BJ (cell line): ENCODE data around the gene SOST. TPM values are rescaled to one million over a fixed set of nuclear protein-coding genes. Genes with fewer than 3 reads are reported as not detected.
A peak's percentile ranks its signal among the peaks of the same experiment; 100 is the strongest.

Source experiments
- CTCF ChIA-PET: fragments of 350-600 bp; formaldehyde crosslinking; extraction: SDS; loops from one replicate; lab custom pipeline; 2021; ENCODE audit warnings: antibody characterized with exemption, inconsistent platforms; lab: Yijun Ruan, JAX
- POLR2A ChIA-PET: fragments of 300-600 bp; sonication (Branson Sonifier 250); formaldehyde crosslinking; extraction: SDS; loops from one replicate; lab custom pipeline; 2021; ENCODE audit warnings: antibody characterized with exemption; lab: Charles Lee
- DNase-seq: peaks from one replicate; pipeline ENCODE4 v3.0.0-alpha.2; 2011; ENCODE audit warnings: low read depth
- H3K27me3 ChIP-seq: 2 replicates; pipeline ENCODE4 v1.6.0; 2011; ENCODE audit warnings: low read length; ENCODE audit not compliant: control insufficient read depth, insufficient read depth
- H3K36me3 ChIP-seq: 2 replicates; pipeline ENCODE4 v1.5.1; 2011; ENCODE audit warnings: low read length; ENCODE audit not compliant: control insufficient read depth, insufficient read depth
- H3K4me3 ChIP-seq: 2 replicates; pipeline ENCODE4 v1.5.1; 2011; ENCODE audit warnings: low read depth, mild to moderate bottlenecking, control low read depth, low read length
- CTCF ChIP-seq: IDR thresholded peaks from 2 replicates; pipeline ENCODE4 v1.5.1; 2011; ENCODE audit warnings: low read depth, mild to moderate bottlenecking, control low read depth, inconsistent platforms, low read length, moderate library complexity; ENCODE audit not compliant: insufficient read depth
- polyA plus RNA-seq: library from polyadenylated mRNA; depleted of rRNA; stranded (reverse); fragments of >200 nt; gene quantifications from 2 replicates; pipeline ENCODE4 v1.2.3, GENCODE V29; 2011

The SOST gene
- polyA plus RNA-seq, 1 experiment = not detected

- H3K36me3 ChIP-seq = peaks cover 12% of the 10 kb centered on the region
- no peak for DNase-seq
- ChIA-PET POLR2A (no interaction called here), CTCF (interaction anchor here (0.6 to 19.9 kb wide), 15 partner anchors 8 to 653 kb away, joined by 3 to 784 read pairs (median 4); partner anchors contain the start of genes CD300LG, DUSP3 and SOST)
- no peak for TF ChIP-seq CTCF
- H3K27me3 ChIP-seq = no peaks in the 10 kb centered on the region
- no peak overlapping the region for H3K4me3 ChIP-seq
Observed at GRCh38 chr17:43767053-43767712, 8.6 kb upstream of the SOST start.

GRCh38 chr17:43766413-43767052, 7.9 kb upstream of the SOST start:
- peaks cover 12% of the 10 kb centered on the region for H3K36me3 ChIP-seq
- no peak for DNase-seq
- H3K27me3 ChIP-seq = no peaks in the 10 kb centered on the region
- no peak overlapping the region for H3K4me3 ChIP-seq
- ChIA-PET CTCF (interaction anchor here (0.6 to 19.9 kb wide), 19 partner anchors 9 to 204 kb away, joined by 3 to 784 read pairs (median 4); partner anchors contain the start of genes CD300LG, DUSP3 and SOST), POLR2A (no interaction called here)
- peak; percentile 86 for TF ChIP-seq CTCF

GRCh38 chr17:43760254-43760852, 1.8 kb upstream of the SOST start:
- no peak overlapping the region for H3K4me3 ChIP-seq
- no peaks in the 10 kb centered on the region for H3K36me3 ChIP-seq
- peak; percentile 99 for TF ChIP-seq CTCF
- POLR2A ChIA-PET = no interaction called here
- CTCF ChIA-PET = interaction anchor here (0.6 to 19.9 kb wide), 37 partner anchors 9 to 1137 kb away, joined by 3 to 784 read pairs (median 4); no protein-coding TSS in a partner anchor
- peaks cover 18% of the 10 kb centered on the region for H3K27me3 ChIP-seq
- DNase-seq = peak; percentile 50

- CTCF ChIA-PET = interaction anchor here (0.6 to 19.9 kb wide), 24 partner anchors 10 to 251 kb away, joined by 3 to 784 read pairs (median 4); no protein-coding TSS in a partner anchor
- no peak for DNase-seq
- no peak for TF ChIP-seq CTCF
- no peak overlapping the region for H3K4me3 ChIP-seq
- no peaks in the 10 kb centered on the region for H3K36me3 ChIP-seq
- POLR2A ChIA-PET = no interaction called here
- peaks cover 18% of the 10 kb centered on the region for H3K27me3 ChIP-seq
Observed at GRCh38 chr17:43759836-43760235, 1.2 kb upstream of the SOST start.

GRCh38 chr17:43758086-43758485, 505 bp downstream of the SOST start:
- Histone ChIP-seq H3K27me3 (peaks cover 21% of the 10 kb centered on the region), H3K36me3 (no peaks in the 10 kb centered on the region), H3K4me3 (no peak overlapping the region)
- no peak for TF ChIP-seq CTCF
- ChIA-PET CTCF (interaction anchor here (0.7 to 19.9 kb wide), 5 partner anchors 9 to 58 kb away, joined by 3 to 784 read pairs (median 12); no protein-coding TSS in a partner anchor), POLR2A (no interaction called here)
- no peak for DNase-seq
